GM18499 (cell line): ENCODE measurements around the gene EIF5A.
"Not testable (repeated sequence)": the region's sequence is repeated elsewhere in the genome, so short reads cannot be mapped to it uniquely, and the experiment has no call there.

Source experiments
- ATAC-seq: cut with Tn5 transposase; IDR thresholded peaks from one replicate; pipeline ENCODE4 v1.9.1; 2021; ENCODE audit warnings: moderate number of reproducible peaks; ENCODE audit not compliant: insufficient read depth, unreplicated experiment

The EIF5A gene

GRCh38 chr17:7328840-7329373 is 21.5 kb downstream of the EIF5A start, which contains the start of gene NEURL4:
Gene NEURL4, minus strand, starts transcription at chr17:7329335. Its CDS starts 23 bp downstream, at chr17:7329312.
- peak; percentile 6 for ATAC-seq

DNA sequence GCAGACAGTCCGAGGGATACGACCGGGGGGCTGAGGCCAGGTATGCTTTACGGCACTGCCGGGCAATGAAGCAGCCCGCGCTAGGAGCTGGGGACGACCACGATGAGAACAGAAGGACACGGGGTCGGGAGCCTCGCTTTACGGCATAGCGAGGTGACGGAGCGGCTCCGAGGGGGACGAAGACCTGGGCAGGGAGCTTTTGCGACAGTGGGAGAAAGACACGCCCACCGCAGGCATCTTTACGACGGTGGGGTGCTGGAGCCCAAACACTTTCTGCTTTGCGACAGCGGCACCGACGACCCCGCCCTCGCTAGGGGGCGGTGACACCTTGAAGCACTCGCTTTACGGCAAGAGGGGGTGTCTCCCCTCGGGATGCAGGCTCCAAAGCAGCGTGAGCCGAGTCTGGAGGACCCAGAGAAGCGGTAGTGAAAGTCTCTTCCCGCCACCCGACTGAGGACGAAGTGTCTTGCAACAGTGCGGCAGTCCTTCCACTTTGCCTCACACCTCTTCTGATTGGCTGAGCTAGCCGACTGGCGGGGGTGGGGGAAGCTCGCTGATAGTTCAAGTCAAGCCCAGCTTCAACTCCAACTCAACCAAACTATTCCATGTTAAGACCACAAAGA is 22.1 kb downstream of the EIF5A start:
- peak; percentile 40 for ATAC-seq

GRCh38 chr17:7329997-7330637 is 22.7 kb downstream of the EIF5A start:
- ATAC-seq = no peak

DNA sequence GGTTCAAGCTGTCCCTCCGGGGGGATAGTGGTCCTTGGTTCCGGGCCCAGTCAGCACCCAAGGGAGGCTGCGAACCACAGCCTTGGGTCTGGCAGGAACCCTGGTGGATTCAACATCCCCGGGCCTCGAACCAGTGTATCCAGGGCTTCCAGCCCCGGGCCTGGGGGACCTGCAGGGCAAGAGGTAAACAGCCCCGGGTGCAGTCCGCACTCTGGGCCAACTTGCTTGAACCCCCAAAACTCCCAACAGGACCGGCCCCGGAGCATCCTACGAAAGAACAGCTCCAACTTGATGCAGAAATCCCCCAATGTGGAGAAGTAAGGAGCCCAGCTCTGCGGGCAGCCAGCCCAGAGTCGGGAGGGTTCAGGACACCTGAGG is 23.2 kb downstream of the EIF5A start:
- ATAC-seq = no peak

GRCh38 chr17:7332111-7332510 is 24.7 kb downstream of the EIF5A start:
- ATAC-seq = no peak

DNA sequence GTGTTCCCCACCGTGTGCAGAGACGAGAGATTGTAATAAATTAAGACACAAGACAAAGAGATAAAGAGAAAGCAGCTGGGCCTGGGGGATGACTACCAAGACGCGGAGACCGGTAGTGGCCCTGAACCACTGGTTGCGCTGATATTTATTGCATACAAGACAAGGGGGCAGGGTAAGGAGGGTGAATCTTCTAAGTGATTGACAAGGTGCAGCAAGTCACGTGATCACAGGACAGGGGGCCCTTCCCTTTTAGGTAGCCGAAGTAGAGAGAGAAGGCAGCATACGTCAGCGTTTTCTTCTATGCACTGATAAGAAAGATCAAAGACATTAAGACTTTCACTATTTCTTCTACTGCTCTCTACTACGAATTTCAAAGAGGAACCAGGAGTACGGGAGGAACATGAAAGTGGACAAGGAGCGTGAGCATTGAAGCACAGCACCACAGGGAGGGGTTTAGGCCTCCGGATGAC is 25.2 kb downstream of the EIF5A start:
- not testable (repeated sequence) for ATAC-seq

- no peak for ATAC-seq
Observed at GRCh38 chr17:7334938-7335538, 27.6 kb downstream of the EIF5A start.

- not testable (repeated sequence) for ATAC-seq
Observed at GRCh38 chr17:7335765-7336164, 28.3 kb downstream of the EIF5A start.

DNA sequence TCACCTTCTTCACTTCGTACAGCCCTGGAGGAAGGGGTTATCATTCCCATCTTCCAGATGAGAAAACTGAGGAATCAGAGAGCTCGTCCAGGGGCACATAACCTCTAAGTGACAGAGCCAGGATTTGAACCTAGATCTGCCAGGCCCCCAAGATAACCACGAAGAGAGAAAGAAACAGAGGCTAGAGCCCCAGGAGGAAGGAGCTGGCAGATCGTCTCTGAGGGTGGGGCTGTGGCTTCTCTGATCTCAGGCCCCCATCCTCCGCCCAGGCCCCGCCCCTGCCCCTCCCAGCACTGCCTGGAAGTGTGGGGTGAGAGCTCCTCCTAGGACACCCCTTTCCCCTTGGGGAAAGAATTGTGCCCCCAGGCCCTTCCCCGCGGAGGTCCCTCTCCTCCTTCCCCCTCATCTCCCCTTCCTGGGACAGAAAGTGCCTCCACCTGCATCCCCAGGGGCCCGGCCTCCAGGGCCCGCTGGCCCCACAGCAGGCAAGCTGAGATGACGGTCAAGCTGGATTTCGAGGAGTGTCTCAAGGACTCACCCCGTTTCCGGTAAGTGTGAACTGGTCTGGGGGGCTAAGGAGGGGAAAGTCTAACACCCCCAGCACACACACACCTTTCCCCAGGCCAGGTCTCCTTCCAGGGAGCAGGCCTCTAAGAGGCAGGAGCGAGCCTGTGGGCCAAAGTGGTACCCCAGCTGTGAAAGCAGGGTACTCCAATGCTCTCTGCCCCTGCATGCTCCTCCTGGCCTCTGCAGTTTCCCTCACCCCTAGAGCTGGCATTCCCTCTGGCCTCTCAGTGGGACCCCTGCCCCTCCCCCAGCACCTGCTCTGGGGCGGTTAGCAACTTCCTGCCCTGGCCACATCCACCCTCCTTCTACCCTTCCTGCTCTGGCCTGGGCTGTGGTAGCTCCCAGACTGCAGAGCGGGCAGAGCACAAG is 29.1 kb downstream of the EIF5A start, which contains the start of gene ACAP1:
Gene ACAP1, plus strand, starts transcription at position 290 of the 936 bp plus-strand sequence. Its CDS starts 206 bp downstream, at position 496.
- ATAC-seq = no peak

DNA sequence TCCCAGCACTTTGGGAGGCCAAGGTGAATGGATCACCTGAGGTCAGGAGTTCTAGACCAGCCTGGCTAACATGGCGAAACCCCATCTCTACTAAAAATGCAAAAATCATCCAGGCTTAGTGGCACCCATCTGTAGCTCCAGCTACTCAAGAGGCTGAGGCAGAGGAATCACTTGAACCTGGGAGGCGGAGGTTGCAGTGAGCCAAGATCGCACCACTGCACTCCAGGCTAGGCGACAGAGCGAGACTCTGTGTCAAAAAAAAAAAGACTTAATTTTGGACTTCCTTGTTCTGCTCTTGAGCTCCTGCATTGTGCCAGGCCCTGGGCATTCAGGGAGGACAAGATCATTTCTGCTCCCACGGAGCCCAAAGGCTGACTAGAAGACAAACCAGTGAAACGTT is 30.2 kb downstream of the EIF5A start:
- ATAC-seq = not testable (repeated sequence)

DNA sequence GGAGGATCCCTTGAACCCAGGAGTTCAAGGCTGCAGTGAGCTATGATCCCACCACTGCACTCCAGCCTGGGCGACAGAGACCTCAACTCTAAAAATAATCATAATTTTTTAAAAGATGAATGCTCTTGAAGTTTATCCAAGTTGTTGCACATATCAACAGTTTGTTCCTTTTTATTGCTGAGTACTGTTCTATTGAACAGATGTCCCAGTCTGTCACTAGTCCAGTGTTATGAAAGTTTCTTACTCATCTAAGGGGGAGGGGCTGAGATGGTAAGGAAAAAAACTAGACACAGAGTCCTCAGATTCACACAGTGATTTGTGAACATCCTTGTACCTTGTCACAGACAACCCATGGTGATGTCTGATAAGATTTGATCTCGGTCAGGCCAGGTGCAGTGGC is 32.8 kb downstream of the EIF5A start:
- no peak for ATAC-seq

GRCh38 chr17:7341842-7342241 is 34.4 kb downstream of the EIF5A start:
- ATAC-seq = no peak

GRCh38 chr17:7343250-7343649 is 35.8 kb downstream of the EIF5A start:
- ATAC-seq = no peak

DNA sequence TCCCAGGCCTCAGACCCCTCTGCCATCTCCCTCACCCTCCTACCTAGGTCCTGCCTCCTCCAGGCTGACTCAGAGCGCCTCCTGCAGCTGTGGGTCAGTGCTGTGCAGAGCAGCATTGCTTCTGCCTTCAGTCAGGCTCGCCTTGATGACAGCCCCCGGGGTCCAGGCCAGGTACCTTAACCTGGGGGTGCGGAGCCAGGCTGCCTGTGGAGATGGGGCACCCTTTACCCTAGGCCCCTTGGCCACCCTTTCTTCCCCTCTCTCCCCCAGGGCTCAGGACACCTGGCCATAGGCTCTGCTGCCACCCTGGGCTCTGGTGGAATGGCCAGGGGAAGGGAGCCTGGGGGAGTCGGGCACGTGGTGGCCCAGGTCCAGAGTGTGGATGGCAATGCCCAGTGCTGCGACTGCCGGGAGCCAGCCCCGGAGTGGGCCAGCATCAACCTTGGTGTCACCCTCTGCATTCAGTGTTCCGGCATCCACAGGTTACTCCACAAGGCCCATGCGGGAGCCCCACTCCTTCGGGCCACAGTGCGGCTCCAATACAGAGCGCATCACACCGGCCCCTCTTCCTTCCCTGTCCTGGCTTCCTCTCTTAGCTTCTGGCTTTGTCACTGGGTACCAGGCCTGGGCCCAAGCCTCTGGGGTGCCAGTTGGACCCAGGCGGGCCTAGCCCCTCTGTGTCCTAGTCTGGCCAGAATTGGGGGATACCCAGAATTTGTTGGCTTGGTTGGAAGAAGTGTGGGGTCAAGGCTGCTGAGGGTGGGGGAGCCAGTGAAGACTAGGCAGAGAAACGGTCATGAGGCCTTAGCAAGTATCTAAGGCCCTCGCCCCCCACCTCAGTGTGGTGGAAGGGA is 39.6 kb downstream of the EIF5A start:
- no peak for ATAC-seq

- no peak for ATAC-seq
Observed at GRCh38 chr17:7347630-7348477, 40.4 kb downstream of the EIF5A start.

GRCh38 chr17:7348478-7349242 is 41.2 kb downstream of the EIF5A start:
- ATAC-seq = no peak

DNA sequence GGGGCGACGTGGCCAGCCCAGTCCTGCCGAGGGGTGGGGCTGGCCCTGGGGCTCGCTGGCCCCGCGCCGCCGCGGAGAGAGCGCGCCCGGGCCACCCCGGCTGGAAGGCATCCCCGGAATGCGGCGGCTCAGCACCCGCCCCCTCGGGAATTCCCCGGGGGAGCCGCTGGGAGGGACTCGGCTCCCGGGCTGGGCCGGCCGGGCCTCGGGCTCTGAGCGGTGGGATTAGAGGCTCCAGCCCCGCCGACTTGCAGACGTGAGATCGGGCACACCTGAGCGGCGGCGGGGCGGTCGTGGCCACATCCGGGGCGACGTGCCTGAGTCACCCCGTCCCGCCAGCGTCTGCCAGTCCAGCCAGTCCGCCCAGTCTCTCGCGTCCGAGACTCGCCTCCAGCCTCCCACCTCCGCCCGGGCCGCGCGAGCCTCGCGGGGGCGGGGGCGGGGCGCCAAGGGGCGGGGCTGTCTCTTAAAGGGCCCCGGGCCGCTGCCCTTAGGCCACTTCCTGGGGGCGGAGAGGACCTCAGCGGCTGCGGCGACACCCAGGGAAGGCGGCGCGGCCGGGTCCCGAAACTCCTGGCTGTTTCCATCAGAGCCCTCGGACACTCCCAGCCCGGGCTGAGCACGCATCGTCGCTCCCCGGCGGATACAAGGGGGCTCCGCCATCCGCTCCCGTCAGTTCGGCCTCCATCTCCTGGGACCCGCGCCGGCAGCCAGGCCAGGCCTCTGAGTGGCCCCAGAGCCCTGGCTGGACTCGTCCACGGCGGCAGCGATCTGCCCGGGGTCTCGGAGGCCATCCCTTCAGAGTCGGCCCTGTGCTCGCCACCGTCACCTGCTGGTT is 44.5 kb downstream of the EIF5A start, which contains the start of gene KCTD11:
Gene KCTD11, plus strand, starts transcription at position 498 of the 838 bp plus-strand sequence.
- ATAC-seq = no peak
